Stomach smooth muscle (tissue), 2 donors: ENCODE measurements around the gene RPTOR.

Source experiments
- H3K27ac ChIP-seq: one replicate; pipeline ENCODE4 v1.7.0; 2013; ENCODE audit warnings: mild to moderate bottlenecking, low read length, inconsistent platforms
- H3K27me3 ChIP-seq, 2 donors: one replicate each; pipeline ENCODE4 v1.7.0; 2013; ENCODE audit warnings: low read length in 2 of 2; ENCODE audit not compliant: insufficient read depth in 2 of 2, control insufficient read depth in 1 of 2
- H3K36me3 ChIP-seq, 2 donors: one replicate each; pipeline ENCODE4 v1.7.0; 2013; ENCODE audit warnings: low read length in 2 of 2; ENCODE audit not compliant: control insufficient read depth in 2 of 2, insufficient read depth in 2 of 2
- H3K4me1 ChIP-seq: one replicate; pipeline ENCODE4 v1.7.0; 2013; ENCODE audit warnings: low read length; ENCODE audit not compliant: control insufficient read depth, insufficient read depth
- H3K4me3 ChIP-seq, 2 donors: one replicate each; pipeline ENCODE4 v1.7.0; 2013; ENCODE audit warnings: low read length in 2 of 2
- H3K9ac ChIP-seq, 2 donors: one replicate each; pipeline ENCODE4 v1.7.0; 2013; ENCODE audit warnings: low read length in 2 of 2, mild to moderate bottlenecking in 1 of 2
- H3K9me3 ChIP-seq, 2 donors: one replicate each; pipeline ENCODE4 v1.7.0; 2013; ENCODE audit warnings: low read length in 2 of 2; ENCODE audit not compliant: control insufficient read depth in 2 of 2
- donor health status: healthy.
- donor health status: Pancreatic carcinoma.

The RPTOR gene

GRCh38 chr17:80852476-80853015, 307.9 kb downstream of the RPTOR start:
- Histone ChIP-seq H3K9me3 (no peaks in the 10 kb centered on the region), H3K27ac (no peak overlapping the region), H3K27me3 (no peaks in the 10 kb centered on the region), H3K36me3 (peaks cover 0 to 5% of the 10 kb centered on the region in 2 donors), H3K4me1 (no peaks in the 10 kb centered on the region), H3K4me3 (no peak overlapping the region), H3K9ac (no peak overlapping the region)

DNA sequence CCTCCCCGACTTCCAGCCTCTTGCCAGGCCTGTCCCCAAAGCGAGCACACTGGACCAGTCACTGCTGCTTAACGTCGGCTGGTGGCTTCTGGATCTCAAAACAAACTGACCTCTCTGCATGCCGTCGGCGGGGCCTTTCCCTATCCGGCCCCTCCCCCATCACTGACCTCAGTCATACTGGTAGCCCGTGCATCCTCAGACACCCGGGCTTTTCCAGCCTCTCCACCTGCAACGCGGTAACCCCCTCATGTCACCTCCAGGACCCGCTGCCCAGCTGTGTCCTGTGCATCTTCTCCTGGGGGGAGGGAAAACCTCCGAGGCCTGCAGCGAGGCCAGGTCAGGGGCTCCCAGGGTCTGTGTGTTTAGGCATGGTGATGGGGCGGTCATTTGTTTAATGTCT, 308.4 kb downstream of the RPTOR start:
- Histone ChIP-seq H3K9me3 (no peaks in the 10 kb centered on the region), H3K4me3 (no peak overlapping the region), H3K4me1 (no peaks in the 10 kb centered on the region), H3K27ac (no peak overlapping the region), H3K36me3 (peaks cover 0 to 5% of the 10 kb centered on the region in 2 donors), H3K9ac (no peak overlapping the region), H3K27me3 (no peaks in the 10 kb centered on the region)

DNA sequence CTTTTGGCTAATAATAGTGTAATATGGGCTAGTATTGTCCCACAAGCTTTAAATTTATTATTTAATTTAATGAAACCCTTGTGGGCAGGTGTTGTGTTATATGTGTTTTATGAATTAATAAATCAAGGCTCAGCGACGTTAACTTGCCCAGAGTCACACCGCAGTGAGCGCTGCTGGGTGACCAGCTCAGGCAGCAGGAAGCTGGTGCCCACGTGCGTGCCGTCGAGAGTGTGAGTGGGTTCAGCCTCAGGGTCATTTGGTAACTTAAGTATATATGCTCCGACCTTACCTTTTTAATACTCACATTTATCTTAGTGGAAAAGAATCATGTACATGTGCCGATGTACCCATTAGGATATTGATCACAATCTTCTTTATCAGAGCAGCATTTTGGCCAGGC, 309.6 kb downstream of the RPTOR start:
- H3K27me3 ChIP-seq: no peaks in the 10 kb centered on the region
- H3K4me1 ChIP-seq: peaks cover 7% of the 10 kb centered on the region
- H3K4me3 ChIP-seq: no peak overlapping the region
- H3K36me3 ChIP-seq: peaks cover 0 to 2% of the 10 kb centered on the region in 2 donors
- H3K9ac ChIP-seq: no peak overlapping the region
- no peaks in the 10 kb centered on the region for H3K9me3 ChIP-seq
- no peak overlapping the region for H3K27ac ChIP-seq

- H3K27ac ChIP-seq: no peak overlapping the region
- H3K36me3 ChIP-seq: peaks cover 0 to 2% of the 10 kb centered on the region in 2 donors
- no peaks in the 10 kb centered on the region for H3K9me3 ChIP-seq
- peaks cover 17% of the 10 kb centered on the region for H3K4me1 ChIP-seq
- no peak overlapping the region for H3K4me3 ChIP-seq
- H3K27me3 ChIP-seq: no peaks in the 10 kb centered on the region
- no peak overlapping the region for H3K9ac ChIP-seq
Measured at GRCh38 chr17:80855196-80855947, 310.7 kb downstream of the RPTOR start.

GRCh38 chr17:80855948-80856862, 311.6 kb downstream of the RPTOR start:
- H3K9ac ChIP-seq: no peak overlapping the region
- no peak overlapping the region for H3K4me3 ChIP-seq
- H3K27ac ChIP-seq: peak overlapping the region; percentile 13
- H3K36me3 ChIP-seq: peaks cover 0 to 2% of the 10 kb centered on the region in 2 donors
- no peaks in the 10 kb centered on the region for H3K9me3 ChIP-seq
- peaks cover 17% of the 10 kb centered on the region for H3K4me1 ChIP-seq
- no peaks in the 10 kb centered on the region for H3K27me3 ChIP-seq

DNA sequence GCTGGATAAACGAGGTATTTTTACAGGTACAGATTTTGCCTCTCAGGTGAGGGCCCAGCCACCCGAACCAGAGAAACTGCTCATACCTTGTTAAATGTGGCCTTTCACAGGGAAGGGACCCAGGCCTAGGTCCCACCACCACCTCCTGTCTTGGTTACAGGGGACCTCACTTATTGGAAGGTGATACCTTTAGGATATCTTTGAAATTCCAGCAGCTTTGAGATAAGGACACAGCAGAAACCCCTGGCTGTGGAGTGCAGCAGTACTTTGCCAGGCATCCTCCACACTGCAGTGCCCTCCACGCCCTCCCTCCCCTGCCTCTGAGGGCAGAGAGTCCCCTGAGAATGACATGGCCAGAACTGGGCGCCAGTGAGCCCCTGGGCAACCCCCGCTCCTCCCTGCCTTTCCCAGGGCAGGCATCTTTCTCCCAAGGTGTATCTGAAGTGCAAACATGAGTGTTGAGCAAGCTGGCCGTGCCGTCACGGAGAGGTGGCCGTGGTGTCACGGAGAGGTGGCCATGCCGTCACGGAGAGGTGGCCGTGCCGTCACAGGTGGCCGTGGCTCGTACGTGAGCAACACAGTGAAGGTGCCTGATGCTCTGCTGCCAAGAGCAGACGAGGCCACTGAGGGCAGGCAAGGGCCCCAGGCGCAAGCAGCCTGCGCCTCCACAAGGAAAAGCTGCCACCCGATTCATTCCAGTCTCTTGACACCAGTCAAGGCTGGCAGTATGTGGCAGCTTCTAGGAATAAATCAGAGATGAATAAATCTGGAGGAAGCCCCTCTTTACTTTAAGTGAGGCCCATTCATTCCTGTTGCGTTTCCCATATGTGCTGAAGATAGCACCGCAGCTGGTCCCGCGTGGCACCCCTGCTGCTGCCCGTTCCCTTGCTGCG, 312.5 kb downstream of the RPTOR start:
- Histone ChIP-seq H3K27me3 (no peaks in the 10 kb centered on the region), H3K4me3 (no peak overlapping the region), H3K9ac (no peak overlapping the region), H3K36me3 (peaks cover 0 to 2% of the 10 kb centered on the region in 2 donors), H3K4me1 (peaks cover 21% of the 10 kb centered on the region), H3K27ac (no peak overlapping the region), H3K9me3 (no peaks in the 10 kb centered on the region)

GRCh38 chr17:80857756-80858171, 313.1 kb downstream of the RPTOR start:
- H3K36me3 ChIP-seq: peaks cover 0 to 2% of the 10 kb centered on the region in 2 donors
- no peak overlapping the region for H3K27ac ChIP-seq
- H3K27me3 ChIP-seq: no peaks in the 10 kb centered on the region
- H3K4me1 ChIP-seq: peaks cover 21% of the 10 kb centered on the region
- no peak overlapping the region for H3K4me3 ChIP-seq
- no peak overlapping the region for H3K9ac ChIP-seq
- H3K9me3 ChIP-seq: no peaks in the 10 kb centered on the region

DNA sequence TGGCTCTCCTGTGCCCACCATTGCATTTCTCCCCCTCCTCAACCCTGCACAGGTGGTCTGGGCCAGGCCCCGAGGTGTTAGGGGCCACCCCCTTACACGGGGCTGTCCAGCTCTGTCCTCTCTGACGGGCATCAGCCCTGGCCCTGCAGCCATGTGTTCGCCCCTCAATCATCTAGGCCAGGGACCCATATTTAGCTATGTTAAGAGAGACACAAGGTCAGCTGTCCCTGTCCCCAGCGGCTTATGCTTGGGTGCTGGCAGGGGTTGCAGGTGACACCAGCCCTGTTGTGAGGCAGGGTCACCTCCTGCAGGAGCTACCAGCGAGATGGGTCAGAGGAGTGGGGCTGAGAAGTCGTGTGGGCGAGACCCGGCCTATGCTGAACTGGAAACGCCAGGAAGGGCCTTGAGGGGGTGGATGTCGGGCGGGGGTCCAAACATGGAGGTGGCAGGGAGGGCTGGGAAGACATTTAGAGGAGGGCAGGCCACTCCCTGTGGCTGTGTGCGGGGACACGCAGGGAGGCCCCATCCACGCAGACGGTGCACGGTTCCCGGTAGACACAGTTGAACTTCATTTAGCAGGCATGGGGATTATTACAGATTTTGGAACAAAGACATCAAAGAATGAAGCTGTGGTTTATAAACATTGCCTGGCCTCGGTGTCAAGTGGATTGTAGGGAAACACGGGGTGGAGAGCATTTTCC, 313.8 kb downstream of the RPTOR start:
- no peak overlapping the region for H3K9ac ChIP-seq

DNA sequence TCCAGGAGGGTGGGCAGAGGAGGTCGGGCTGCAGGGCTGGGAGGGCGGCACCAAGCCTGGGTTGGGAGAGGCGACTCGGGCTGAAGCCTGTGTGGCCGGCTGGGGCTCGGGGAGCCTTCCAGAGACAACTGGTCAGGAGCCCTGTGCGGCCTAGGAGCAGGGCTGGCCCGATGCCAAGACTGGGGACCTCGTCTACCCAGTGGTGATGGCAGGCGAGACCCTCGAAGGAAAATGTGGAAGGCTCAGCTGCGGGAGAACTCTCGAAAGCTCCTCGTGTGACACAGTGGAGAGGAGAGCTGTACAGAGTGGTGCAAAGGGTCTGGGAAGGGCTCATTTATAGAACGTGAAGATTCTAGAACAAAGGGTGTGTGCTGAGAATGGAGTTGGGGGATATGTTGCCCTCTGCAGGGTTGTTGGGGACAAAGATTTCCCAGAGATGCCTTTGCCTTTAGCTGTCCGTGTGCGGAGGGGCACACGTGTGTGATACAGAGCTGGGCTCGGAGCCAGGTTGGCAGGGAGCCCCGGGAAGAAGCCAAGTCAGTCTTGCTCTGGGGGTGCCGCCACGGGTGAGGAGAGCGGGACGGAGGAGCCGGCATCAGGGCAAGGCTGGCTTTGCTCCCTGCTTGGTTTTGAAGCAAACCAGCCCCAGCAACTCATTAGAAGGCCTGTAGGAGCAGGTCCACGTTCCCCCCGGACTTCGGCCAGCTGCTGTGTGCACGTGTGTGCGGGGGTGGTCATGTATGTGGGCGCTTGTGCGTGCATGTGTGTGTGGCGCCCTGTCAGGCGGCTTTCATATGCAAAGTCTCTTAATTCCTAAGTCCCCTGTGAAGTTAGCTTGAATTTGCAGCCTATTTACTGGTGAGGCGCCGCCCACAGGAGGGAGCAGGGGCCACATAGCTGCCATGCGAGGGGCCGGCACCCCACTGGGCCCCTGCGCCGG, 314.6 kb downstream of the RPTOR start:
- peak overlapping the region; percentile 18 for H3K27ac ChIP-seq
- no peaks in the 10 kb centered on the region for H3K9me3 ChIP-seq
- peak overlapping the region in 1 of 2 donors; percentile 47 for H3K4me3 ChIP-seq
- H3K36me3 ChIP-seq: peaks cover 0 to 2% of the 10 kb centered on the region in 2 donors
- H3K4me1 ChIP-seq: peaks cover 21% of the 10 kb centered on the region
- no peak overlapping the region for H3K9ac ChIP-seq
- no peaks in the 10 kb centered on the region for H3K27me3 ChIP-seq

More for the DNA sequence above, 313.8 kb downstream of the RPTOR start:
- Histone ChIP-seq H3K4me1 (peaks cover 21% of the 10 kb centered on the region), H3K27ac (peak overlapping the region; percentile 18), H3K9me3 (no peaks in the 10 kb centered on the region), H3K36me3 (peaks cover 0 to 2% of the 10 kb centered on the region in 2 donors), H3K27me3 (no peaks in the 10 kb centered on the region), H3K4me3 (no peak overlapping the region)
